Esophagus muscularis mucosa (tissue), 4 donors: ENCODE results near the gene CALCR. TPM values are rescaled to one million over a fixed set of nuclear protein-coding genes. Genes with fewer than 3 reads are reported as not detected.

Source experiments
- DNase-seq: peaks from one replicate; pipeline ENCODE4 v3.0.0-alpha.2; 2017; ENCODE audit errors: extremely low spot score
- H3K27ac ChIP-seq, 4 donors: fragments of 200-600 bp; sonication (generic); replicated peaks in 1 of 4; 1 replicate in 3 of 4; 2 replicates in 1 of 4; pipeline ENCODE4 v1.5.1; 2016 to 2019; ENCODE audit warnings: mild to moderate bottlenecking in 1 of 4
- H3K27me3 ChIP-seq, 4 donors: fragments of 200-600 bp; sonication (generic); one replicate each; pipeline versions ENCODE4 v1.5.1 to v1.6.0; 2016 to 2019
- H3K36me3 ChIP-seq, 4 donors: fragments of 200-600 bp; sonication (generic); one replicate each; pipeline ENCODE4 v1.5.1; 2016 to 2019
- H3K4me1 ChIP-seq, 4 donors: fragments of 200-600 bp; sonication (generic); one replicate each; pipeline ENCODE4 v1.5.1; 2016 to 2019
- H3K4me3 ChIP-seq, 4 donors: fragments of 200-600 bp; sonication (generic); 1 replicate in 2 of 4; 2 replicates in 2 of 4; pipeline ENCODE4 v1.5.1; 2016 to 2019; ENCODE audit warnings: mild to moderate bottlenecking in 4 of 4, moderate library complexity in 1 of 4
- H3K9me3 ChIP-seq, 4 donors: fragments of 200-600 bp; sonication (generic); 1 replicate in 3 of 4; 2 replicates in 1 of 4; pipeline ENCODE4 v1.5.1; 2016 to 2019
- CTCF ChIP-seq, 3 experiments: fragments of 200-600 bp in 2 of 3; fragments of 450-650 bp in 1 of 3; sonication (generic) in 2 of 3; IDR thresholded peaks; one replicate each; pipeline ENCODE4 v1.5.1; 2017 to 2019; ENCODE audit warnings: antibody characterized with exemption in 3 of 3, mild to moderate bottlenecking in 2 of 3, moderate library complexity in 1 of 3
- EP300 ChIP-seq: sonication (generic); formaldehyde crosslinking; IDR thresholded peaks from one replicate; pipeline ENCODE4 v1.6.1; 2017; ENCODE audit warnings: antibody characterized with exemption
- POLR2A ChIP-seq: fragments of 450-650 bp; IDR thresholded peaks from one replicate; pipeline ENCODE4 v1.6.1; 2017; ENCODE audit warnings: antibody characterized with exemption, moderate library complexity, mild to moderate bottlenecking, low read depth
- POLR2AphosphoS5 ChIP-seq, 2 donors: sonication (generic); formaldehyde crosslinking; IDR thresholded peaks; one replicate each; pipeline ENCODE4 v1.6.1; 2017; ENCODE audit warnings: antibody characterized with exemption in 2 of 2
- WGBS: methylation state at CpG from one replicate; pipeline ENCODE4 v1.1.5; 2018; 5-methylcytosine and 5-hydroxymethylcytosine counted together
- intact Hi-C: fragments of 100-400 bp; cut with DNase I; formaldehyde crosslinking; loops from one replicate; pipeline ENCODE4 v1.15.1; 2023
- total RNA-seq, 4 donors: library from RNA; depleted of rRNA; stranded (reverse); fragments of >200 nt; gene quantifications; one replicate each; pipeline versions ENCODE4 v1.1.0 to v1.2.1, GENCODE V29; 2016

Gene CALCR
- total RNA-seq, 4 donors from 2014 or later: 0.17 TPM; not detected in 3

- intact Hi-C loops: no loop called here
- 66% methylated on average over 3 of the region's 3 CpGs for WGBS
- peaks cover 0 to 10% (median 3%) of the 10 kb centered on the region in 4 donors for H3K9me3 ChIP-seq
- H3K4me3 ChIP-seq: no peak overlapping the region
- no peak overlapping the region for H3K27ac ChIP-seq
- no peaks in the 10 kb centered on the region for H3K4me1 ChIP-seq
- no peak for DNase-seq
- H3K36me3 ChIP-seq: no peaks in the 10 kb centered on the region
- no peaks in the 10 kb centered on the region for H3K27me3 ChIP-seq
- TF ChIP-seq POLR2A (no peak), POLR2AphosphoS5 (IDR thresholded peaks at IDR 0.05) (no peak), CTCF (IDR thresholded peaks at IDR 0.05) (no peak), EP300 (no peak)
Measured at GRCh38 chr7:93409324-93409723, 165.2 kb downstream of the CALCR start.

- H3K36me3 ChIP-seq: no peaks in the 10 kb centered on the region
- H3K27me3 ChIP-seq: no peaks in the 10 kb centered on the region
- H3K27ac ChIP-seq: no peak overlapping the region
- H3K9me3 ChIP-seq: peaks cover 0 to 10% (median 3%) of the 10 kb centered on the region in 4 donors
- intact Hi-C loops: no loop called here
- H3K4me1 ChIP-seq: no peaks in the 10 kb centered on the region
- DNase-seq: no peak
- H3K4me3 ChIP-seq: no peak overlapping the region
- no peak for TF ChIP-seq POLR2A
- TF ChIP-seq EP300: no peak
- TF ChIP-seq POLR2AphosphoS5 (IDR thresholded peaks at IDR 0.05): no peak
- TF ChIP-seq CTCF (IDR thresholded peaks at IDR 0.05): no peak
- WGBS: 83% methylated on average over 5 of the region's 5 CpGs
Measured at GRCh38 chr7:93407239-93407638, 167.3 kb downstream of the CALCR start.

GRCh38 chr7:93402944-93403343 is 171.6 kb downstream of the CALCR start:
- H3K4me3 ChIP-seq: no peak overlapping the region
- TF ChIP-seq EP300 (no peak), POLR2A (no peak), POLR2AphosphoS5 (IDR thresholded peaks at IDR 0.05) (no peak), CTCF (IDR thresholded peaks at IDR 0.05) (no peak)
- no peaks in the 10 kb centered on the region for H3K4me1 ChIP-seq
- WGBS: 68% methylated on average over 5 of the region's 5 CpGs
- no peak for DNase-seq
- no peaks in the 10 kb centered on the region for H3K36me3 ChIP-seq
- intact Hi-C loops: no loop called here
- H3K27ac ChIP-seq: no peak overlapping the region
- H3K9me3 ChIP-seq: peaks cover 0 to 10% (median 3%) of the 10 kb centered on the region in 4 donors
- no peaks in the 10 kb centered on the region for H3K27me3 ChIP-seq

GRCh38 chr7:93399642-93400041 is 174.9 kb downstream of the CALCR start:
- H3K27me3 ChIP-seq: no peaks in the 10 kb centered on the region
- no peak overlapping the region for H3K4me3 ChIP-seq
- no peak overlapping the region for H3K27ac ChIP-seq
- TF ChIP-seq POLR2AphosphoS5 (IDR thresholded peaks at IDR 0.05) (no peak), EP300 (no peak), CTCF (IDR thresholded peaks at IDR 0.05) (no peak), POLR2A (no peak)
- WGBS: 75% methylated on average over 3 of the region's 3 CpGs
- no peaks in the 10 kb centered on the region for H3K4me1 ChIP-seq
- H3K9me3 ChIP-seq: no peaks in the 10 kb centered on the region
- intact Hi-C loops: no loop called here
- no peak for DNase-seq
- H3K36me3 ChIP-seq: no peaks in the 10 kb centered on the region

GRCh38 chr7:93392984-93393383 is 181.5 kb downstream of the CALCR start:
- 86% methylated on average over 1 of the region's 1 CpG for WGBS
- no peaks in the 10 kb centered on the region for H3K27me3 ChIP-seq

More at GRCh38 chr7:93392984-93393383, 181.5 kb downstream of the CALCR start:
- H3K4me3 ChIP-seq: no peak overlapping the region
- no peak for TF ChIP-seq EP300
- TF ChIP-seq POLR2A: no peak
- no peak for TF ChIP-seq CTCF (IDR thresholded peaks at IDR 0.05)
- no peak for TF ChIP-seq POLR2AphosphoS5 (IDR thresholded peaks at IDR 0.05)
- DNase-seq: no peak
- no peak overlapping the region for H3K27ac ChIP-seq
- no peaks in the 10 kb centered on the region for H3K36me3 ChIP-seq
- intact Hi-C loops: no loop called here
- no peaks in the 10 kb centered on the region for H3K4me1 ChIP-seq
- no peaks in the 10 kb centered on the region for H3K9me3 ChIP-seq
